NB4 (cell line): Measurements from ENCODE around the gene MIP.

Experiments
- CTCF ChIP-seq: IDR thresholded peaks from one replicate; pipeline ENCODE4 v1.5.1; 2012; ENCODE audit warnings: low read depth, low read length
- MAX ChIP-seq: IDR thresholded peaks from 2 replicates; pipeline ENCODE4 v1.6.1; 2011; ENCODE audit warnings: low read depth, low read length
- MYC ChIP-seq: IDR thresholded peaks from 2 replicates; pipeline ENCODE4 v1.6.1; 2011; ENCODE audit warnings: low read depth, low read length
- POLR2A ChIP-seq: IDR thresholded peaks from 2 replicates; pipeline ENCODE4 v1.6.1; 2011; ENCODE audit warnings: mild to moderate bottlenecking; ENCODE audit not compliant: insufficient read length; ENCODE audit errors: extremely low read depth

GRCh38 chr12:56431288-56431687, 23.2 kb downstream of the MIP start:
- TF ChIP-seq MAX, result no peak
- no peak for TF ChIP-seq CTCF
- no peak for TF ChIP-seq POLR2A
- TF ChIP-seq MYC, result no peak
